NCI-H2196 treated with DMSO at 0.1 percent for 48 hours (cell line): ENCODE data around the gene ZPBP2.
"Not testable (repeated sequence)": the region's sequence is repeated elsewhere in the genome, so short reads cannot be mapped to it uniquely, and the experiment has no call there.

Experiments
- DNase-seq: peaks from one replicate; lab custom pipeline; 2025; ENCODE audit not compliant: unreplicated experiment; lab: John Stamatoyannopoulos, UW

Gene ZPBP2

GRCh38 chr17:39854909-39855308, 13.1 kb upstream of the ZPBP2 start:
- no peak for DNase-seq

- DNase-seq = not testable (repeated sequence)
Measured at GRCh38 chr17:39855911-39856649, 11.9 kb upstream of the ZPBP2 start.

- no peak for DNase-seq
Measured at GRCh38 chr17:39861235-39861634, 6.8 kb upstream of the ZPBP2 start.

- no peak for DNase-seq
Measured at GRCh38 chr17:39863244-39863917, 4.6 kb upstream of the ZPBP2 start.

GRCh38 chr17:39863918-39864746, 3.9 kb upstream of the ZPBP2 start, which contains the start of gene IKZF3:
Gene IKZF3 (minus strand): TSS chr17:39864312. CDS start chr17:39864126, 186 bp downstream.
- peak; percentile 53 for DNase-seq

- DNase-seq = no peak
Measured at GRCh38 chr17:39866013-39866730, 1.8 kb upstream of the ZPBP2 start.

GRCh38 chr17:39867084-39867879, 720 bp upstream of the ZPBP2 start:
- no peak for DNase-seq

- DNase-seq = no peak
Measured at GRCh38 chr17:39868554-39868942, 546 bp downstream of the ZPBP2 start.

- DNase-seq = no peak
Measured at GRCh38 chr17:39870776-39871175, 2.8 kb downstream of the ZPBP2 start.

GRCh38 chr17:39871801-39872200, 3.8 kb downstream of the ZPBP2 start:
- DNase-seq = no peak

- DNase-seq = no peak
Measured at GRCh38 chr17:39872751-39873150, 4.7 kb downstream of the ZPBP2 start.

GRCh38 chr17:39886102-39886501, 18.1 kb downstream of the ZPBP2 start:
- not testable (repeated sequence) for DNase-seq

- no peak for DNase-seq
Measured at GRCh38 chr17:39887078-39887477, 19.1 kb downstream of the ZPBP2 start.

GRCh38 chr17:39889200-39889599, 21.2 kb downstream of the ZPBP2 start:
- no peak for DNase-seq

GRCh38 chr17:39894681-39895376, 26.8 kb downstream of the ZPBP2 start:
- DNase-seq = no peak

GRCh38 chr17:39898088-39898487, 30.1 kb downstream of the ZPBP2 start:
- DNase-seq = no peak

- DNase-seq = no peak
Measured at GRCh38 chr17:39899215-39899614, 31.2 kb downstream of the ZPBP2 start.

- DNase-seq = not testable (repeated sequence)
Measured at GRCh38 chr17:39902027-39902426, 34.0 kb downstream of the ZPBP2 start.

GRCh38 chr17:39903158-39903884, 35.3 kb downstream of the ZPBP2 start:
- no peak for DNase-seq
